ENCODE data around the gene PLEKHM2. TPM values are rescaled to one million over a fixed set of nuclear protein-coding genes. Genes with fewer than 3 reads are reported as not detected.

Gene PLEKHM2, protein sequence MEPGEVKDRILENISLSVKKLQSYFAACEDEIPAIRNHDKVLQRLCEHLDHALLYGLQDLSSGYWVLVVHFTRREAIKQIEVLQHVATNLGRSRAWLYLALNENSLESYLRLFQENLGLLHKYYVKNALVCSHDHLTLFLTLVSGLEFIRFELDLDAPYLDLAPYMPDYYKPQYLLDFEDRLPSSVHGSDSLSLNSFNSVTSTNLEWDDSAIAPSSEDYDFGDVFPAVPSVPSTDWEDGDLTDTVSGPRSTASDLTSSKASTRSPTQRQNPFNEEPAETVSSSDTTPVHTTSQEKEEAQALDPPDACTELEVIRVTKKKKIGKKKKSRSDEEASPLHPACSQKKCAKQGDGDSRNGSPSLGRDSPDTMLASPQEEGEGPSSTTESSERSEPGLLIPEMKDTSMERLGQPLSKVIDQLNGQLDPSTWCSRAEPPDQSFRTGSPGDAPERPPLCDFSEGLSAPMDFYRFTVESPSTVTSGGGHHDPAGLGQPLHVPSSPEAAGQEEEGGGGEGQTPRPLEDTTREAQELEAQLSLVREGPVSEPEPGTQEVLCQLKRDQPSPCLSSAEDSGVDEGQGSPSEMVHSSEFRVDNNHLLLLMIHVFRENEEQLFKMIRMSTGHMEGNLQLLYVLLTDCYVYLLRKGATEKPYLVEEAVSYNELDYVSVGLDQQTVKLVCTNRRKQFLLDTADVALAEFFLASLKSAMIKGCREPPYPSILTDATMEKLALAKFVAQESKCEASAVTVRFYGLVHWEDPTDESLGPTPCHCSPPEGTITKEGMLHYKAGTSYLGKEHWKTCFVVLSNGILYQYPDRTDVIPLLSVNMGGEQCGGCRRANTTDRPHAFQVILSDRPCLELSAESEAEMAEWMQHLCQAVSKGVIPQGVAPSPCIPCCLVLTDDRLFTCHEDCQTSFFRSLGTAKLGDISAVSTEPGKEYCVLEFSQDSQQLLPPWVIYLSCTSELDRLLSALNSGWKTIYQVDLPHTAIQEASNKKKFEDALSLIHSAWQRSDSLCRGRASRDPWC
- total RNA-seq (2014; rRNA removed; shearing (Covaris generic)) = 18.8 and 27.5 TPM in 2 replicates
- 38.5 and 45.7 TPM in 2 replicates for total RNA-seq (2022)
- percentile 61 among the genes with signal in this experiment for Bru-seq, nascent RNA
- BruChase-seq, experiment 1, labeled RNA remaining after a 6-hour chase = percentile 63 among the genes with signal in this experiment
- percentile 61 among the genes with signal in this experiment for BruChase-seq, experiment 2, labeled RNA remaining after a 2-hour chase
- long read RNA-seq, full-length matches to known transcripts = 10 of 47 reads
- long read RNA-seq, partial matches to known transcripts = 22 of 47 reads
- long read RNA-seq, other reads (novel, unspliced or antisense) = 15 of 47 reads

DNA sequence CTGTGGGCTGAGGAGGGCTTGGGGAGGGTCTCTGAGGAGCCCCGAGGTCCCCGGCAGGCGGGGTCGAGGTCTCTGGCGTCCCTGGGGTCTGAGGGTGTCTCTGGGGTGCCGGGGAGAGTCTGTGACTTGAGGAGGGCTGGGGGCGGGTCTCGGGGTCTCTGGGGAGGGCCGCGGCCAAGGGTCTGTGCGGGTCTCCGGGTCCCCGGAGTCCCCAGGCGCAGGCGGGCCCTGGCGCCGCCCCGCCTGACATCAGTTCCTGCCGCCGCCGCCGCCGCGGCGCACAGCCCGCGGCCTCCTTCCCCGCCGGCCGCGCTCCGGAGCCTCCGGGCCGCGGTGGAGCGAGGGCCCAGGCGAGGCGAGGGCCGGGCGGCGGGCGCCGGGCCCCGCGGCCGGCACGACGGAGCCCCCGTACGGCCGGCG, at the start of gene PLEKHM2:
PLEKHM2 (plus strand) TSS at position 279 of the 420 bp plus-strand sequence. CDS start 239 bp downstream, outside the sequence.
- TF ChIP-seq, protein P1, sequence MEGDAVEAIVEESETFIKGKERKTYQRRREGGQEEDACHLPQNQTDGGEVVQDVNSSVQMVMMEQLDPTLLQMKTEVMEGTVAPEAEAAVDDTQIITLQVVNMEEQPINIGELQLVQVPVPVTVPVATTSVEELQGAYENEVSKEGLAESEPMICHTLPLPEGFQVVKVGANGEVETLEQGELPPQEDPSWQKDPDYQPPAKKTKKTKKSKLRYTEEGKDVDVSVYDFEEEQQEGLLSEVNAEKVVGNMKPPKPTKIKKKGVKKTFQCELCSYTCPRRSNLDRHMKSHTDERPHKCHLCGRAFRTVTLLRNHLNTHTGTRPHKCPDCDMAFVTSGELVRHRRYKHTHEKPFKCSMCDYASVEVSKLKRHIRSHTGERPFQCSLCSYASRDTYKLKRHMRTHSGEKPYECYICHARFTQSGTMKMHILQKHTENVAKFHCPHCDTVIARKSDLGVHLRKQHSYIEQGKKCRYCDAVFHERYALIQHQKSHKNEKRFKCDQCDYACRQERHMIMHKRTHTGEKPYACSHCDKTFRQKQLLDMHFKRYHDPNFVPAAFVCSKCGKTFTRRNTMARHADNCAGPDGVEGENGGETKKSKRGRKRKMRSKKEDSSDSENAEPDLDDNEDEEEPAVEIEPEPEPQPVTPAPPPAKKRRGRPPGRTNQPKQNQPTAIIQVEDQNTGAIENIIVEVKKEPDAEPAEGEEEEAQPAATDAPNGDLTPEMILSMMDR (conservative IDR thresholded peaks at IDR 0.05; ENCODE audit: low read length) = no peak
- TF ChIP-seq EZH2phosphoT487 (IDR thresholded peaks at IDR 0.05; ENCODE audit: borderline replicate concordance, low read depth, low read length) = no peak
- H4K20me1 ChIP-seq (ENCODE audit: insufficient read depth, low read length) = no peaks in the 10 kb centered on the region
- H2AFZ ChIP-seq (ENCODE audit: low read length) = peak within 1 kb of the TSS; percentile 90
- peaks cover 38% of the 10 kb centered on the region; the same call in 1 of the 2 replicates for H3K79me2 ChIP-seq (ENCODE audit: insufficient read depth, low read depth, low read length)
- BruUV-seq (replicated peaks) = no TSS peak
- H3K4me3 ChIP-seq (ENCODE audit: low read depth, low read length, poor library complexity, severe bottlenecking) = peak within 1 kb of the TSS; percentile 83
- DNase-seq (ENCODE audit: low spot score) = peak; percentile 75
- no peaks in the 10 kb centered on the region; the same call in 1 of the 2 replicates for H3K36me3 ChIP-seq (ENCODE audit: insufficient read depth, low read length)
- no peaks in the 10 kb centered on the region for H3K9me2 ChIP-seq (ENCODE audit: insufficient read depth, low read length)
- ChIA-PET POLR2A (interaction anchor here (0.8 to 2.7 kb wide), 2 partner anchors 13 to 18 kb away, joined by 3 to 13 read pairs; no protein-coding TSS in a partner anchor), CTCF (ENCODE audit: unreplicated experiment) (no interaction called here)
- peaks cover 13% of the 10 kb centered on the region for H3K4me1 ChIP-seq (ENCODE audit: insufficient read depth, low read length, poor library complexity, severe bottlenecking)
- no peaks in the 10 kb centered on the region for H3K9me3 ChIP-seq (ENCODE audit: low read length)
- intact Hi-C loops (cut with micrococcal nuclease; ENCODE audit: unreplicated experiment) = no loop called here
- peak within 1 kb of the TSS; percentile 89 for H3K4me2 ChIP-seq (ENCODE audit: low read length)
- peak within 1 kb of the TSS; percentile 64 for H3K27ac ChIP-seq (ENCODE audit: low read depth, low read length, poor library complexity, severe bottlenecking)

DNA sequence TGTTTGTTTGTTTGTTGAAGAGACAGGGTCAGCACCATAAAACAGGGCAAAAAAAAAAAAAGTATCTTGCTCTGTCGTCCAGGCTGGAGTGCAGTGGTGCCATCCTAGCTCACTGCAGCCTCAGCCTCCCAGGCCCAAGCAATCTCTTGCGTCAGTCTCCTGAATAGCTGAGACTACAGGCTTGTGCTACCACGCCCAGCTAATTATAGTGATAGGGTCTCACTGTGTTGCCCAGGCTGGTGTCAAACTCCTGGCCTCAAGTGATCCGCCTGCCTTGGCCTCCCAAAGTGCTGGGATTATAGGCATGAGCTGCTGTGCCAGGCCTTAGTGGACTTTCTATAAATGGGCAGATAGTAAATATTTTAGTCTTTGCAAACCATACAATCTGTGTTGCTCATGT, 47.7 kb upstream of the PLEKHM2 start:
- no peak overlapping the region for H3K4me2 ChIP-seq (ENCODE audit: low read length)
- no peaks in the 10 kb centered on the region for H3K9me3 ChIP-seq (ENCODE audit: low read length)
- H3K4me1 ChIP-seq (ENCODE audit: insufficient read depth, low read length, poor library complexity, severe bottlenecking) = no peaks in the 10 kb centered on the region
- no peak for TF ChIP-seq EZH2phosphoT487 (IDR thresholded peaks at IDR 0.05; ENCODE audit: borderline replicate concordance, low read depth, low read length)
- TF ChIP-seq, protein P1 (conservative IDR thresholded peaks at IDR 0.05; ENCODE audit: low read length) = no peak
- no peak overlapping the region for H3K4me3 ChIP-seq (ENCODE audit: low read depth, low read length, poor library complexity, severe bottlenecking)
- H3K9me2 ChIP-seq (ENCODE audit: insufficient read depth, low read length) = no peaks in the 10 kb centered on the region
- CTCF ChIA-PET (ENCODE audit: unreplicated experiment) = no interaction called here
- no peak overlapping the region for H2AFZ ChIP-seq (ENCODE audit: low read length)
- no peaks in the 10 kb centered on the region for H4K20me1 ChIP-seq (ENCODE audit: insufficient read depth, low read length)
- intact Hi-C loops (cut with micrococcal nuclease; ENCODE audit: unreplicated experiment) = no loop called here
- H3K27ac ChIP-seq (ENCODE audit: low read depth, low read length, poor library complexity, severe bottlenecking) = no peak overlapping the region
- BruUV-seq (replicated peaks) = no TSS peak
- H3K36me3 ChIP-seq (ENCODE audit: insufficient read depth, low read length) = peaks cover 97% of the 10 kb centered on the region
- H3K79me2 ChIP-seq (ENCODE audit: insufficient read depth, low read depth, low read length) = no peaks in the 10 kb centered on the region
- POLR2A ChIA-PET = interaction anchor here (0.6 to 0.7 kb wide), 2 partner anchors 11 to 13 kb away, joined by 3 read pairs; no protein-coding TSS in a partner anchor
- DNase-seq (ENCODE audit: low spot score) = no peak

Measured in OCI-LY7 (cell line).